IMR-90 (cell line): Measurements from ENCODE around the gene CLMP.

ENCODE experiments used
- BHLHE40 ChIP-seq: fragments of 150-350 bp; IDR thresholded peaks from 2 replicates; pipeline ENCODE4 v1.6.1; 2016; ENCODE audit warnings: mild to moderate bottlenecking, low read depth, low read length
- CEBPB ChIP-seq: IDR thresholded peaks from 2 replicates; pipeline ENCODE4 v1.6.1; 2012; ENCODE audit warnings: low read depth, low read length, improper control_type of control experiment
- FOS ChIP-seq: fragments of 150-350 bp; IDR thresholded peaks from 2 replicates; pipeline ENCODE4 v1.6.1; 2016; ENCODE audit warnings: low read depth, low read length
- MAFK ChIP-seq: IDR thresholded peaks from 2 replicates; pipeline ENCODE4 v1.6.1; 2012; ENCODE audit warnings: low read depth, low read length, improper control_type of control experiment
- MAZ ChIP-seq: IDR thresholded peaks from 2 replicates; pipeline ENCODE4 v1.6.1; 2012; ENCODE audit warnings: low read depth, mild to moderate bottlenecking, low read length, improper control_type of control experiment, moderate library complexity, borderline replicate concordance
- POLR2A ChIP-seq: IDR thresholded peaks from 2 replicates; pipeline ENCODE4 v1.6.1; 2012; ENCODE audit warnings: mild to moderate bottlenecking, low read depth, low read length
- RFX5 ChIP-seq: IDR thresholded peaks from 2 replicates; pipeline ENCODE4 v1.8.0; 2012; ENCODE audit warnings: low read depth, mild to moderate bottlenecking, low read length, moderate library complexity
- TF ChIP-seq, protein P1 (sequence below): conservative IDR thresholded peaks from 2 replicates; pipeline ENCODE4 v1.5.1; 2012; ENCODE audit warnings: mild to moderate bottlenecking, low read depth, low read length, improper control_type of control experiment

DNA sequence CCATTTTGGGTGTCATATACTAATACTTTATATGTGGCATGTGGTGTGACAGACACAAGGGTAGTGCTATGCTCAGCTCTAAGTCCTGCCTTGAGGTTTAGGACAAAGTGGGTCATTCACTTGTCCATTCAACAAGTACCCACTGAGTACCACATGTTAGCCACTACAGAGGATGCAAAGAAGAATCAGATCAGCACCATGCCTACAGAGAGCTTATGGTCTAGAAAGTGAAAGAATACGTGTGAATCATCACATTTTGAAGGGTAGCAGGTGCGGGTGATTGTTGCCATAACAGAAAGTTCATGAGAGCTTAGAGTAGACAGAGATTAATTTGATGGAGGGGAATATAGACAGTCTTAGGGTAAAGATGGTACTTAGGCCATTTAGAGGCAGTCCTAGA, 18.3 kb downstream of the CLMP start:
- TF ChIP-seq, protein P1, sequence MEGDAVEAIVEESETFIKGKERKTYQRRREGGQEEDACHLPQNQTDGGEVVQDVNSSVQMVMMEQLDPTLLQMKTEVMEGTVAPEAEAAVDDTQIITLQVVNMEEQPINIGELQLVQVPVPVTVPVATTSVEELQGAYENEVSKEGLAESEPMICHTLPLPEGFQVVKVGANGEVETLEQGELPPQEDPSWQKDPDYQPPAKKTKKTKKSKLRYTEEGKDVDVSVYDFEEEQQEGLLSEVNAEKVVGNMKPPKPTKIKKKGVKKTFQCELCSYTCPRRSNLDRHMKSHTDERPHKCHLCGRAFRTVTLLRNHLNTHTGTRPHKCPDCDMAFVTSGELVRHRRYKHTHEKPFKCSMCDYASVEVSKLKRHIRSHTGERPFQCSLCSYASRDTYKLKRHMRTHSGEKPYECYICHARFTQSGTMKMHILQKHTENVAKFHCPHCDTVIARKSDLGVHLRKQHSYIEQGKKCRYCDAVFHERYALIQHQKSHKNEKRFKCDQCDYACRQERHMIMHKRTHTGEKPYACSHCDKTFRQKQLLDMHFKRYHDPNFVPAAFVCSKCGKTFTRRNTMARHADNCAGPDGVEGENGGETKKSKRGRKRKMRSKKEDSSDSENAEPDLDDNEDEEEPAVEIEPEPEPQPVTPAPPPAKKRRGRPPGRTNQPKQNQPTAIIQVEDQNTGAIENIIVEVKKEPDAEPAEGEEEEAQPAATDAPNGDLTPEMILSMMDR = no peak
- TF ChIP-seq MAFK (no peak), FOS (no peak), MAZ (no peak), CEBPB (no peak), RFX5 (no peak), BHLHE40 (no peak), POLR2A (no peak)
